K562 (cell line): ENCODE measurements around the gene RFLNA. TPM values are rescaled to one million over a fixed set of nuclear protein-coding genes. Genes with fewer than 3 reads are reported as not detected.
A peak's percentile ranks its signal among the peaks of the same experiment; 100 is the strongest.

Source experiments
- BRD9 ChIP-seq: fragments of 450-650 bp; IDR thresholded peaks from 2 replicates; pipeline ENCODE4 v1.6.1; 2018; ENCODE audit warnings: low read depth; ENCODE audit not compliant: partially characterized antibody
- CBFA2T3 ChIP-seq: fragments of 450-650 bp; IDR thresholded peaks from 2 replicates; pipeline ENCODE4 v1.6.1; 2017
- CREBBP ChIP-seq: IDR thresholded peaks from one replicate; pipeline ENCODE4 v1.6.1; 2012; ENCODE audit warnings: low read depth, mild to moderate bottlenecking, control low read depth, inconsistent platforms, low read length
- CTBP1 ChIP-seq: fragments of 450-650 bp; IDR thresholded peaks from 2 replicates; pipeline ENCODE4 v1.6.1; 2016; ENCODE audit warnings: borderline replicate concordance
- E2F6 ChIP-seq, 2 experiments: IDR thresholded peaks; 2 replicates each; pipeline ENCODE4 v1.6.1; 2011; ENCODE audit warnings: borderline replicate concordance in 1 of 2, control low read depth in 1 of 2, low read depth in 1 of 2, low read length in 1 of 2, mild to moderate bottlenecking in 1 of 2, mixed read lengths in 1 of 2, moderate library complexity in 1 of 2; ENCODE audit not compliant: insufficient read depth in 1 of 2, insufficient read length in 1 of 2, poor library complexity in 1 of 2, severe bottlenecking in 1 of 2; ENCODE audit errors: extremely low read depth in 1 of 2
- EWSR1 ChIP-seq: fragments of 450-650 bp; IDR thresholded peaks from 2 replicates; pipeline ENCODE4 v1.6.1; 2018; ENCODE audit warnings: borderline replicate concordance, mild to moderate bottlenecking, low read depth, moderate library complexity; ENCODE audit not compliant: partially characterized antibody
- HMBOX1 ChIP-seq: sonication (generic); IDR thresholded peaks from 2 replicates; pipeline ENCODE4 v1.6.1; 2016
- KDM4B ChIP-seq, 2 experiments: fragments of 450-650 bp in 1 of 2; sonication (generic) in 1 of 2; IDR thresholded peaks; 2 replicates each; pipeline ENCODE4 v1.6.1; 2016 to 2017; ENCODE audit warnings: borderline replicate concordance in 2 of 2, antibody characterized with exemption in 1 of 2, low read depth in 1 of 2, mild to moderate bottlenecking in 1 of 2
- POLR2AphosphoS2 ChIP-seq: IDR thresholded peaks from 2 replicates; pipeline ENCODE4 v1.6.1; 2012; ENCODE audit warnings: low read length, improper control_type of control experiment
- RB1 ChIP-seq: fragments of 450-650 bp; IDR thresholded peaks from 2 replicates; pipeline ENCODE4 v1.6.1; 2017; ENCODE audit warnings: low read depth, mild to moderate bottlenecking
- RUNX1 ChIP-seq: sonication (generic); IDR thresholded peaks from 2 replicates; pipeline ENCODE4 v1.6.1; 2016; ENCODE audit warnings: antibody characterized with exemption, low read depth
- TOE1 ChIP-seq, 2 experiments: fragments of 450-650 bp in 1 of 2; sonication (generic) in 1 of 2; formaldehyde crosslinking in 1 of 2; IDR thresholded peaks; 2 replicates each; pipeline versions ENCODE4 v1.7.1 to v1.8.0; 2016 to 2022; ENCODE audit warnings: borderline replicate concordance in 2 of 2, mild to moderate bottlenecking in 2 of 2, antibody characterized with exemption in 1 of 2, inconsistent platforms in 1 of 2, low read depth in 1 of 2, missing genetic modification reagents in 1 of 2, moderate library complexity in 1 of 2
- USF1 ChIP-seq: sonication (generic); formaldehyde crosslinking; IDR thresholded peaks from 2 replicates; pipeline ENCODE4 v1.9.0; 2022; ENCODE audit warnings: mild to moderate bottlenecking, missing genetic modification reagents
- XRCC3 ChIP-seq: fragments of 450-650 bp; IDR thresholded peaks from 2 replicates; pipeline ENCODE4 v1.6.1; 2017; ENCODE audit warnings: mild to moderate bottlenecking, moderate library complexity
- ZNF174 ChIP-seq: fragments of 250-450 bp; sonication (Bioruptor Pico); IDR thresholded peaks from 2 replicates; pipeline ENCODE4 v1.4.0; 2020; ENCODE audit warnings: mild to moderate bottlenecking
- ZNF354B ChIP-seq: fragments of 250-450 bp; sonication (Bioruptor Pico); IDR thresholded peaks from 2 replicates; pipeline ENCODE4 v1.4.0; 2020
- polyA plus RNA-seq, 8 experiments: library from polyadenylated mRNA; depleted of rRNA in 4 of 8; stranded (reverse) in 5 of 8; unstranded in 3 of 8; fragments of >200 nt; fragmentation: Nextera tagmentation in 2 of 8; fragmentation: Illumina TruSeq in 1 of 8; extraction: Ambion mirVana in 2 of 8; extraction: Trizol in 1 of 8; gene quantifications; 2 replicates each; pipeline versions ENCODE4 v1.2.1 to v1.2.3, GENCODE V29; 2011 to 2014; ENCODE audit warnings: inconsistent platforms in 1 of 8, missing spikeins in 1 of 8
- total RNA-seq, 7 experiments: library from RNA; depleted of rRNA in 6 of 7; stranded (reverse); fragments of >200 nt in 6 of 7; fragmentation: Illumina TruSeq in 2 of 7; extraction: Trizol in 2 of 7; gene quantifications; 2 replicates each; pipeline versions ENCODE4 v1.2.1 to v1.2.3, GENCODE V29; 2011 to 2021; ENCODE audit warnings: low replicate concordance in 1 of 7
- TF ChIP-seq, protein P1 (sequence below): fragments of 200-800 bp; sonication (Bioruptor generic); IDR thresholded peaks from 2 replicates; pipeline ENCODE4 v1.6.1; 2016; ENCODE audit warnings: missing genetic modification characterization, missing compliant biosample characterization
- TF ChIP-seq, protein P2 (sequence below): fragments of 250-450 bp; sonication (Bioruptor Pico); IDR thresholded peaks from 2 replicates; pipeline ENCODE4 v1.4.0; 2020; ENCODE audit warnings: borderline replicate concordance

Gene RFLNA
- total and polyA plus RNA-seq, 9 of the 15 experiments (the other 6 are each of a cell fraction or from before 2014, with no cell fraction given) = not detected

DNA sequence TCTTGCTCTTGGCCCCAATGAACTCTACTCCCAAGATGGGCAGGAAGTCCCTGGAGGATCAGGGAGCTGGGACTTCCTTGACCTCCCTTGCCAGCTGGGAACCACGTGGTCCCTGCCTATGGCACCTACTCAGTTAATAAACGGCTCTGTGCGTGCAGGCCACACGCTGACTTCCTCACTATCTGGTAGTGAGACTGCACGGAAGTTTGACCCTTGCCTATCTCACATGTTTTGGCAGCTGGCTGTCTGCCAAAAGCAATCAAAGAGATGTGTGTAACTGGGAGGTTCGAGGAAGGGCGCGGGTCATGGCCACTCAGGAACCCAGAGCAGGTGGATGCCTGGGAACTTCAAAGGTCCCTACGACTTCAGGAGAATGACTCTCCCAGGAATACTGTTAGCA lies 57.9 kb downstream of the RFLNA start (continued):
- TF ChIP-seq E2F6 (IDR thresholded peaks at IDR 0.05; ENCODE audit: borderline replicate concordance in 1 of 2, extremely low read depth in 1 of 2, insufficient read depth in 1 of 2, insufficient read length in 1 of 2, low read depth in 1 of 2, low read length in 1 of 2, poor library complexity in 1 of 2, severe bottlenecking in 1 of 2) = peak in 1 of 2 experiments; percentile 20
- no peak for TF ChIP-seq BRD9
- TF ChIP-seq ZNF354B (CRISPR knock-in tag) = no peak
- no peak for TF ChIP-seq XRCC3
- TF ChIP-seq POLR2AphosphoS2 = no peak
- TF ChIP-seq, protein P1, sequence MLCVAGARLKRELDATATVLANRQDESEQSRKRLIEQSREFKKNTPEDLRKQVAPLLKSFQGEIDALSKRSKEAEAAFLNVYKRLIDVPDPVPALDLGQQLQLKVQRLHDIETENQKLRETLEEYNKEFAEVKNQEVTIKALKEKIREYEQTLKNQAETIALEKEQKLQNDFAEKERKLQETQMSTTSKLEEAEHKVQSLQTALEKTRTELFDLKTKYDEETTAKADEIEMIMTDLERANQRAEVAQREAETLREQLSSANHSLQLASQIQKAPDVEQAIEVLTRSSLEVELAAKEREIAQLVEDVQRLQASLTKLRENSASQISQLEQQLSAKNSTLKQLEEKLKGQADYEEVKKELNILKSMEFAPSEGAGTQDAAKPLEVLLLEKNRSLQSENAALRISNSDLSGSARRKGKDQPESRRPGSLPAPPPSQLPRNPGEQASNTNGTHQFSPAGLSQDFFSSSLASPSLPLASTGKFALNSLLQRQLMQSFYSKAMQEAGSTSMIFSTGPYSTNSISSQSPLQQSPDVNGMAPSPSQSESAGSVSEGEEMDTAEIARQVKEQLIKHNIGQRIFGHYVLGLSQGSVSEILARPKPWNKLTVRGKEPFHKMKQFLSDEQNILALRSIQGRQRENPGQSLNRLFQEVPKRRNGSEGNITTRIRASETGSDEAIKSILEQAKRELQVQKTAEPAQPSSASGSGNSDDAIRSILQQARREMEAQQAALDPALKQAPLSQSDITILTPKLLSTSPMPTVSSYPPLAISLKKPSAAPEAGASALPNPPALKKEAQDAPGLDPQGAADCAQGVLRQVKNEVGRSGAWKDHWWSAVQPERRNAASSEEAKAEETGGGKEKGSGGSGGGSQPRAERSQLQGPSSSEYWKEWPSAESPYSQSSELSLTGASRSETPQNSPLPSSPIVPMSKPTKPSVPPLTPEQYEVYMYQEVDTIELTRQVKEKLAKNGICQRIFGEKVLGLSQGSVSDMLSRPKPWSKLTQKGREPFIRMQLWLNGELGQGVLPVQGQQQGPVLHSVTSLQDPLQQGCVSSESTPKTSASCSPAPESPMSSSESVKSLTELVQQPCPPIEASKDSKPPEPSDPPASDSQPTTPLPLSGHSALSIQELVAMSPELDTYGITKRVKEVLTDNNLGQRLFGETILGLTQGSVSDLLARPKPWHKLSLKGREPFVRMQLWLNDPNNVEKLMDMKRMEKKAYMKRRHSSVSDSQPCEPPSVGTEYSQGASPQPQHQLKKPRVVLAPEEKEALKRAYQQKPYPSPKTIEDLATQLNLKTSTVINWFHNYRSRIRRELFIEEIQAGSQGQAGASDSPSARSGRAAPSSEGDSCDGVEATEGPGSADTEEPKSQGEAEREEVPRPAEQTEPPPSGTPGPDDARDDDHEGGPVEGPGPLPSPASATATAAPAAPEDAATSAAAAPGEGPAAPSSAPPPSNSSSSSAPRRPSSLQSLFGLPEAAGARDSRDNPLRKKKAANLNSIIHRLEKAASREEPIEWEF (CRISPR knock-in tag) = no peak
- no peak for TF ChIP-seq HMBOX1
- TF ChIP-seq CREBBP = no peak
- no peak for TF ChIP-seq ZNF174 (CRISPR knock-in tag)
- peak; percentile 50; the same call in 1 of the 2 replicates for TF ChIP-seq CTBP1
- no peak for TF ChIP-seq EWSR1
- TF ChIP-seq RB1 = no peak
- TF ChIP-seq, protein P2, sequence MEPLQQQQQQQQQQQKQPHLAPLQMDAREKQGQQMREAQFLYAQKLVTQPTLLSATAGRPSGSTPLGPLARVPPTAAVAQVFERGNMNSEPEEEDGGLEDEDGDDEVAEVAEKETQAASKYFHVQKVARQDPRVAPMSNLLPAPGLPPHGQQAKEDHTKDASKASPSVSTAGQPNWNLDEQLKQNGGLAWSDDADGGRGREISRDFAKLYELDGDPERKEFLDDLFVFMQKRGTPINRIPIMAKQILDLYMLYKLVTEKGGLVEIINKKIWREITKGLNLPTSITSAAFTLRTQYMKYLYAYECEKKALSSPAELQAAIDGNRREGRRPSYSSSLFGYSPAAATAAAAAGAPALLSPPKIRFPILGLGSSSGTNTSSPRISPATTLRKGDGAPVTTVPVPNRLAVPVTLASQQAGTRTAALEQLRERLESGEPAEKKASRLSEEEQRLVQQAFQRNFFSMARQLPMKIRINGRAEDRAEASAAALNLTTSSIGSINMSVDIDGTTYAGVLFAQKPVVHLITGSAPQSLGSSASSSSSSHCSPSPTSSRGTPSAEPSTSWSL (CRISPR knock-in tag) = no peak
- no peak for TF ChIP-seq KDM4B (IDR thresholded peaks at IDR 0.05; ENCODE audit: borderline replicate concordance in 2 of 2, low read depth in 1 of 2)
- TF ChIP-seq USF1 (CRISPR knock-in tag) = peak; percentile 41
- TF ChIP-seq RUNX1 = no peak
- no peak for TF ChIP-seq TOE1 (IDR thresholded peaks at IDR 0.05; ENCODE audit: borderline replicate concordance)
- no peak for TF ChIP-seq TOE1 (CRISPR knock-in tag; IDR thresholded peaks at IDR 0.05; ENCODE audit: borderline replicate concordance, low read depth)
- peak; percentile 54 for TF ChIP-seq CBFA2T3
